Measurements from ENCODE around the gene TMEM273. TPM values are rescaled to one million over a fixed set of nuclear protein-coding genes. Genes with fewer than 3 reads are reported as not detected.

Gene TMEM273
- total and polyA plus RNA-seq, 4 donors: 3.5 to 10.9 (median 6.6) TPM

- Histone ChIP-seq H3K4me1 (ENCODE audit: control insufficient read depth, insufficient read depth, low read length) (peaks cover 60% of the 10 kb centered on the region), H3K9me3 (ENCODE audit: control insufficient read depth, insufficient read depth, low read length) (no peaks in the 10 kb centered on the region), H3K27me3 (ENCODE audit: control insufficient read depth, insufficient read depth, low read length) (no peaks in the 10 kb centered on the region), H3K4me3 (ENCODE audit: low read depth, low read length) (no peak overlapping the region), H3K36me3 (ENCODE audit: control insufficient read depth, insufficient read depth, low read length) (peaks cover 36% of the 10 kb centered on the region), H3K27ac (ENCODE audit: low read depth, low read length) (no peak overlapping the region)
- no peak for DNase-seq (ENCODE audit: low read depth in 4 of 6, low spot score in 6 of 6)
- 97% methylated on average over 7 of the region's 7 CpGs for whole genome bisulfite sequencing (ENCODE audit: insufficient coverage)
These were observed 79.5 kb downstream of the TMEM273 start for GRCh38 chr10:49108656-49109055.

- WGBS (ENCODE audit: insufficient coverage): 98% methylated on average over 8 of the region's 8 CpGs
- Histone ChIP-seq H3K4me3 (ENCODE audit: low read depth, low read length) (no peak overlapping the region), H3K9me3 (ENCODE audit: control insufficient read depth, insufficient read depth, low read length) (no peaks in the 10 kb centered on the region), H3K27me3 (ENCODE audit: control insufficient read depth, insufficient read depth, low read length) (no peaks in the 10 kb centered on the region), H3K27ac (ENCODE audit: low read depth, low read length) (no peak overlapping the region), H3K4me1 (ENCODE audit: control insufficient read depth, insufficient read depth, low read length) (peaks cover 58% of the 10 kb centered on the region), H3K36me3 (ENCODE audit: control insufficient read depth, insufficient read depth, low read length) (peaks cover 36% of the 10 kb centered on the region)
- no peak for DNase-seq (ENCODE audit: low read depth in 4 of 6, low spot score in 6 of 6)
These were observed 80.3 kb downstream of the TMEM273 start for GRCh38 chr10:49107887-49108267.

DNA sequence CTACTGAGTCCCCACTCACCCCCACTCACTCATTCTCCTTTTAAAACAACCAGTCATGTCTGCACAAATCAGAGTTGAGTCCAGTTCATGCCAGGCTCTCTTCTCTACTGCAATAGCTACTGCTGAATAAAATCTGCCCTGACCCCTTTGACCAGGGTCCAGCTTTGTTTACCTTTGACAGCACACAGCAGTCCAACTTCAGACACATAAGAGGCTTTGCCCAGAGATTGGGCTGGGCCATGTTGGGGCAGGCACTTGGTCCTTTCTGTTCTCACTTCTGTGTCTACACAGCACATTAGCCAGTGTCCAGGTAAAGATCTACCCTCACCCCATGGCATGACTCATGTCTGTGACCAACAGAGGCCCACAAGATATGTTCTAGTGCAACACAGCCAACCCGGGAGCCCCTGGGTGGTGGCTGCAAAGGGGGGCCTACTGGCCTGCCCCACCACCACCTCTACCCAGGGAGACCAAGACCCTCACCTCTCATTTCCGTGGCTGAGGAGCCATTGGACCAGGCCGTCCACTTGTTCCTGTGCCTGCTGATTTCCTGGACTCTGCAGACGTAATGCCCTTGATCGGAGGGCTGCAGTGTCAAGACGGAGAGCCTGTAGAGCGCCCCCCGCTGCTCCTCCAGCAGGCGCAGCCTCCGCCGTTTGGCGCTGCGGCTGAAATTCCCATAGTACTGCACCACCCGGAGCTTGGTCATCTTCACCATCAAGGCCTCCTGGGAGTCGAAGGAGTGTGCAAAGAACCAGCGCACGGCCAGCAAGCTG, 80.9 kb downstream of the TMEM273 start:
- H3K27ac ChIP-seq (ENCODE audit: low read depth, low read length): peak overlapping the region; percentile 33
- H3K9me3 ChIP-seq (ENCODE audit: control insufficient read depth, insufficient read depth, low read length): no peaks in the 10 kb centered on the region
- no peak for DNase-seq (ENCODE audit: low read depth in 4 of 6, low spot score in 6 of 6)
- H3K27me3 ChIP-seq (ENCODE audit: control insufficient read depth, insufficient read depth, low read length): no peaks in the 10 kb centered on the region
- H3K36me3 ChIP-seq (ENCODE audit: control insufficient read depth, insufficient read depth, low read length): peaks cover 34% of the 10 kb centered on the region
- peaks cover 54% of the 10 kb centered on the region for H3K4me1 ChIP-seq (ENCODE audit: control insufficient read depth, insufficient read depth, low read length)
- no peak overlapping the region for H3K4me3 ChIP-seq (ENCODE audit: low read depth, low read length)
- 95% methylated on average over 17 of the region's 17 CpGs for WGBS (ENCODE audit: insufficient coverage)

- H3K4me1 ChIP-seq (ENCODE audit: control insufficient read depth, insufficient read depth, low read length): peaks cover 46% of the 10 kb centered on the region
- 24% methylated on average over 7 of the region's 7 CpGs for WGBS (ENCODE audit: insufficient coverage)
- H3K36me3 ChIP-seq (ENCODE audit: control insufficient read depth, insufficient read depth, low read length): peaks cover 34% of the 10 kb centered on the region
- peak in 3 of 6 donors; percentile 41 to 89 (median 68) for DNase-seq (ENCODE audit: low read depth in 4 of 6, low spot score in 6 of 6)
- H3K9me3 ChIP-seq (ENCODE audit: control insufficient read depth, insufficient read depth, low read length): no peaks in the 10 kb centered on the region
- H3K4me3 ChIP-seq (ENCODE audit: low read depth, low read length): no peak overlapping the region
- peak overlapping the region; percentile 33 for H3K27ac ChIP-seq (ENCODE audit: low read depth, low read length)
- H3K27me3 ChIP-seq (ENCODE audit: control insufficient read depth, insufficient read depth, low read length): no peaks in the 10 kb centered on the region
These were observed 81.7 kb downstream of the TMEM273 start for GRCh38 chr10:49106451-49106850.

DNA sequence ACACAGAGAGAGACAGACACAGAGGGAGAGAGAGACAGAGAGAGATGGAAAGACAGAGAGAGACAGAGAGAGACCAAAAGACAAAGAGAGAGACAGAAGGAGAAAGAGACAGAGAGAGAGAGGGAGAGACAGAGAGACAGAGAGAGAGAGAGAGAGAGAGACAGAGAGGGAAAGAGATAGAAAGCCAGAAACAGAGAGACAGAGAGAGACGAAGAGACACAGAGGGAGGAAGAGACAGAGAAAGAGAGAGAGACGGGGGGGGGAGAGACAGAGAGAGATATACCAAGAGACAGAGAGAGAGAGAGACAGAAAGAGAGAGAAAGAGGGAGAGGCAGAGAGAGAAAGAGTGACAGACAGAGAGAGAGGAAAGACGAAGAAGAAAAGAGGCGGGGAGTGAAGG, 83.1 kb downstream of the TMEM273 start:
- DNase-seq (ENCODE audit: low read depth in 4 of 6, low spot score in 6 of 6): no peak
- Histone ChIP-seq H3K36me3 (ENCODE audit: control insufficient read depth, insufficient read depth, low read length) (peaks cover 34% of the 10 kb centered on the region), H3K4me3 (ENCODE audit: low read depth, low read length) (no peak overlapping the region), H3K27ac (ENCODE audit: low read depth, low read length) (no peak overlapping the region), H3K4me1 (ENCODE audit: control insufficient read depth, insufficient read depth, low read length) (peaks cover 36% of the 10 kb centered on the region), H3K9me3 (ENCODE audit: control insufficient read depth, insufficient read depth, low read length) (no peaks in the 10 kb centered on the region), H3K27me3 (ENCODE audit: control insufficient read depth, insufficient read depth, low read length) (no peaks in the 10 kb centered on the region)
- WGBS (ENCODE audit: insufficient coverage): 89% methylated on average over 4 of the region's 4 CpGs

Other genes starting within 250 kb of the TMEM273 start
- 1 to 10 TPM in 1 of 2 donors, not detected in 1; 1.2 TPM for gene LRRC18, start 248.6 kb downstream of the TMEM273 start, total RNA-seq
- gene LRRC18, start 248.6 kb downstream of the TMEM273 start, polyA plus RNA-seq (ENCODE audit: insufficient read length in 2 of 2): 1 to 10 TPM in 1 of 2 donors, under 1 TPM in 1; 0.62 to 1.0 TPM
- gene VSTM4, start 72.9 kb downstream of the TMEM273 start, total RNA-seq: 10 to 100 TPM; 29.9 to 40.5 TPM
- 10 to 100 TPM; 16.7 to 19.2 TPM for gene VSTM4, start 72.9 kb downstream of the TMEM273 start, polyA plus RNA-seq (ENCODE audit: insufficient read length in 2 of 2)
- gene FAM170B, start 54.4 kb downstream of the TMEM273 start, total RNA-seq: not detected
- not detected for gene FAM170B, start 54.4 kb downstream of the TMEM273 start, polyA plus RNA-seq (ENCODE audit: insufficient read length in 2 of 2)
- under 1 TPM; under 0.01 to 0.06 TPM for gene C10orf71, start 110.8 kb upstream of the TMEM273 start, total RNA-seq
- under 1 TPM in 1 of 2 donors, not detected in 1; 0.27 TPM for gene C10orf71, start 110.8 kb upstream of the TMEM273 start, polyA plus RNA-seq (ENCODE audit: insufficient read length in 2 of 2)
- 10 to 100 TPM in 1 of 2 donors, 1 to 10 TPM in 1; 3.4 to 18.3 TPM for gene DRGX, start 207.7 kb upstream of the TMEM273 start, total RNA-seq
- 10 to 100 TPM; 62.2 to 67.8 TPM for gene DRGX, start 207.7 kb upstream of the TMEM273 start, polyA plus RNA-seq (ENCODE audit: insufficient read length in 2 of 2)

All from spinal cord (tissue), 10 donors.